ENCODE results near the gene ITGB8. TPM values are rescaled to one million over a fixed set of nuclear protein-coding genes. Genes with fewer than 3 reads are reported as not detected.

Gene ITGB8
- total RNA-seq = 23.0 and 73.0 TPM in 2 replicates

GRCh38 chr7:20330239-20330927 is at the start of gene ITGB8:
Gene ITGB8, plus strand, starts transcription at chr7:20330900. Its CDS starts 907 bp downstream, at chr7:20331807.

Other genes with a start within 250 kb of the ITGB8 start
- gene MACC1, start 113.5 kb upstream of the ITGB8 start, total RNA-seq = under 0.01 and 1.1 TPM in 2 replicates

Measured in regular cardiac myocyte (primary cell).